Pancreas (tissue), 10 donors: ENCODE measurements around the gene TCF7L2. TPM values are rescaled to one million over a fixed set of nuclear protein-coding genes. Genes with fewer than 3 reads are reported as not detected.
A peak's percentile ranks its signal among the peaks of the same experiment; 100 is the strongest.

Source experiments
- ATAC-seq, 4 donors: fragments of 200-7000 bp; cut with Tn5 transposase; one replicate each; pipeline versions ENCODE4 v1.8.0 to v1.9.1; 2020; ENCODE audit warnings: mild to moderate bottlenecking in 4 of 4, moderate library complexity in 4 of 4
- DNase-seq, 6 donors: peaks; one replicate each; pipeline ENCODE4 v3.0.0-alpha.2; 2020
- FAIRE-seq: peaks from 2 replicates; lab custom pipeline; 2012; peaks lifted over from hg19 to GRCh38; lab: Jason Lieb, UNC
- H3K27ac ChIP-seq, 4 donors: fragments of 200-600 bp; sonication (generic); 1 replicate in 3 of 4; 2 replicates in 1 of 4; pipeline versions ENCODE4 v1.5.0 to v1.8.0; 2020
- H3K27me3 ChIP-seq, 4 donors: fragments of 200-600 bp; one replicate each; pipeline ENCODE4 v1.8.0; 2021
- H3K36me3 ChIP-seq, 3 donors: fragments of 200-600 bp; sonication (generic) in 1 of 3; one replicate each; pipeline versions ENCODE4 v1.5.0 to v1.8.0; 2020 to 2021
- H3K4me1 ChIP-seq, 3 donors: fragments of 200-600 bp; one replicate each; pipeline ENCODE4 v1.8.0; 2021
- H3K4me3 ChIP-seq, 4 donors: fragments of 200-600 bp; sonication (generic) in 2 of 4; one replicate each; pipeline versions ENCODE4 v1.5.0 to v1.8.0; 2020 to 2021
- H3K9me3 ChIP-seq, 4 donors: fragments of 200-600 bp; one replicate each; pipeline ENCODE4 v1.8.0; 2021
- WGBS, 2 donors: extraction: QIAGEN DNeasy Blood & Tissue Kit; methylation state at CpG; one replicate each; pipeline ENCODE4 v1.1.7; 2013; 5-methylcytosine and 5-hydroxymethylcytosine counted together
- intact Hi-C, 3 donors: fragments of 100-400 bp; cut with DNase I; formaldehyde crosslinking; loops; one replicate each; pipeline versions ENCODE4 v1.11.1 to v1.14.2; 2022
- polyA plus RNA-seq, 2 donors: library from polyadenylated mRNA; stranded (reverse); fragments of 200-250 nt; gene quantifications; one replicate each; pipeline ENCODE4 v1.2.3, GENCODE V29; 2013
- total RNA-seq, 6 donors: library from RNA; stranded (reverse); fragmentation: NEBNext Ultra II Directional in 4 of 6; extraction: Animal tissue kit (Norgen Biotek cat#: 25700) in 4 of 6; gene quantifications; one replicate each; pipeline versions ENCODE4 v1.2.1 to v1.2.4, GENCODE V29; 2021 to 2023
- TF ChIP-seq, protein P1 (sequence below), 4 donors: fragments of 200-600 bp; sonication (generic) in 3 of 4; IDR thresholded peaks; one replicate each; pipeline versions ENCODE4 v1.5.0 to v1.8.0; 2021; ENCODE audit warnings: antibody characterized with exemption in 4 of 4
- donor health status: healthy with polysubstance abuse.
- donor health status: DM: no; HTN: no; CAD: no; lungs with moderate emphysema.
- donor health status: DM: no; HTN: no; CAD: no.
- donor health status: control.
- donor health status: control.
- donor health status: Bipolar disorder and iron deficiency.
- donor health status: DM: yes; HTN: yes; CAD: no.
- donor health status: DM: no; HTN: no; CAD: no.
- donor health status: DM: no; HTN: no; CAD: no.
- donor health status: DM: yes; HTN: yes; CAD: no.

TCF7L2 gene
- total and polyA plus RNA-seq, 8 donors, result 7.9 to 22.3 (median 11.6) TPM

GRCh38 chr10:113053881-113054280 is 103.8 kb downstream of the TCF7L2 start:
- Histone ChIP-seq H3K4me1 (peaks cover 0 to 9% (median 2%) of the 10 kb centered on the region in 3 donors), H3K27me3 (no peaks in the 10 kb centered on the region), H3K36me3 (no peaks in the 10 kb centered on the region), H3K9me3 (no peaks in the 10 kb centered on the region), H3K27ac (peak overlapping the region in 1 of 4 donors; percentile 28), H3K4me3 (no peak overlapping the region)
- intact Hi-C loops, result no loop called here
- TF ChIP-seq, protein P1, sequence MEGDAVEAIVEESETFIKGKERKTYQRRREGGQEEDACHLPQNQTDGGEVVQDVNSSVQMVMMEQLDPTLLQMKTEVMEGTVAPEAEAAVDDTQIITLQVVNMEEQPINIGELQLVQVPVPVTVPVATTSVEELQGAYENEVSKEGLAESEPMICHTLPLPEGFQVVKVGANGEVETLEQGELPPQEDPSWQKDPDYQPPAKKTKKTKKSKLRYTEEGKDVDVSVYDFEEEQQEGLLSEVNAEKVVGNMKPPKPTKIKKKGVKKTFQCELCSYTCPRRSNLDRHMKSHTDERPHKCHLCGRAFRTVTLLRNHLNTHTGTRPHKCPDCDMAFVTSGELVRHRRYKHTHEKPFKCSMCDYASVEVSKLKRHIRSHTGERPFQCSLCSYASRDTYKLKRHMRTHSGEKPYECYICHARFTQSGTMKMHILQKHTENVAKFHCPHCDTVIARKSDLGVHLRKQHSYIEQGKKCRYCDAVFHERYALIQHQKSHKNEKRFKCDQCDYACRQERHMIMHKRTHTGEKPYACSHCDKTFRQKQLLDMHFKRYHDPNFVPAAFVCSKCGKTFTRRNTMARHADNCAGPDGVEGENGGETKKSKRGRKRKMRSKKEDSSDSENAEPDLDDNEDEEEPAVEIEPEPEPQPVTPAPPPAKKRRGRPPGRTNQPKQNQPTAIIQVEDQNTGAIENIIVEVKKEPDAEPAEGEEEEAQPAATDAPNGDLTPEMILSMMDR (IDR thresholded peaks at IDR 0.05), result no peak
- DNase-seq (no peak), ATAC-seq (peak in 1 of 4 donors; percentile 19), FAIRE-seq (no peak)
- WGBS, 2 donors, result 83 to 86% methylated on average over 5 of the region's 5 CpGs

- no peak for FAIRE-seq
- intact Hi-C loops, result no loop called here
- peaks cover 10 to 25% (median 17%) of the 10 kb centered on the region in 3 donors for H3K4me1 ChIP-seq
- WGBS, 2 donors, result 94 to 98% methylated on average over 1 of the region's 1 CpG
- H3K9me3 ChIP-seq, result no peaks in the 10 kb centered on the region
- no peaks in the 10 kb centered on the region for H3K36me3 ChIP-seq
- TF ChIP-seq, protein P1 (IDR thresholded peaks at IDR 0.05), result no peak
- no peak for ATAC-seq
- no peak overlapping the region for H3K27ac ChIP-seq
- H3K27me3 ChIP-seq, result no peaks in the 10 kb centered on the region
- no peak overlapping the region for H3K4me3 ChIP-seq
- DNase-seq, result no peak
Observed at GRCh38 chr10:113055458-113055857, 105.4 kb downstream of the TCF7L2 start.

GRCh38 chr10:113056030-113056429 is 106.0 kb downstream of the TCF7L2 start:
- TF ChIP-seq, protein P1 (IDR thresholded peaks at IDR 0.05), result no peak
- ATAC-seq (no peak), DNase-seq (no peak), FAIRE-seq (no peak)
- Histone ChIP-seq H3K27me3 (no peaks in the 10 kb centered on the region), H3K4me1 (peaks cover 12 to 30% (median 17%) of the 10 kb centered on the region in 3 donors), H3K4me3 (no peak overlapping the region), H3K36me3 (no peaks in the 10 kb centered on the region), H3K9me3 (no peaks in the 10 kb centered on the region), H3K27ac (no peak overlapping the region)
- WGBS, 2 donors, result 87 to 90% methylated on average over 5 of the region's 5 CpGs
- intact Hi-C loops, result no loop called here

GRCh38 chr10:113056441-113057021 is 106.5 kb downstream of the TCF7L2 start:
- H3K27ac ChIP-seq, result no peak overlapping the region
- TF ChIP-seq, protein P1 (IDR thresholded peaks at IDR 0.05), result no peak
- intact Hi-C loops, result no loop called here
- no peaks in the 10 kb centered on the region for H3K36me3 ChIP-seq
- no peak overlapping the region for H3K4me3 ChIP-seq
- FAIRE-seq (no peak), DNase-seq (no peak), ATAC-seq (peak in 1 of 4 donors; percentile 13)
- H3K4me1 ChIP-seq, result peaks cover 12 to 35% (median 17%) of the 10 kb centered on the region in 3 donors
- no peaks in the 10 kb centered on the region for H3K27me3 ChIP-seq
- no peaks in the 10 kb centered on the region for H3K9me3 ChIP-seq
- 85 to 90% methylated on average over 10 of the region's 10 CpGs for WGBS, 2 donors

DNA sequence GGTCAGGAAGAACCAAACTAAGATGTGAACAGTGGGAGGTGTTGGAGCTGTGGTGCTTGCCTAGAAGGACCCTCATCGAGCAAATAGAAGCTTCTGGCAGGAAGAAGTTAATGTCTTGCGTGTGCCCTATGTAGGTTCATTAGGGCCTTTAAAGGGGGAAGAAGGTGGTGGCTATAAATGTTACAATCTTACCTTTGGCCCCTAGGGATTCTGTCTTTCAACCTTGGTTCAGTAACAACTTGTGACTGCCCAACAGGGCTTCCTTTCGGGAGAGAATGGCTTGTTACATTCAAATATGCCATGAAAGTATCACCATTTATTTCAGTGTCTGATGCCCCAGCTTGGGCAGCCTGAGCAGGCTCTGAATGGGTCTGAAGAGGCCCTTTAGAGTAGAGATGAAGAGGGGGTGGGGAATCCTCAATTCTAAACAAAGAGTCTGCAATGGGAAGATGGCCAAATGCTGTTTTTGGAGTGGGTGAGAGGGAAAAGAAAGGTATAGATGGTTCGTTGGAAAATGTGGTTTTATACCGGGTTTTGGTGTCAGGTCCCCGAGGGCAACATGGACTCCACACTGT is 108.0 kb downstream of the TCF7L2 start:
- Histone ChIP-seq H3K27ac (no peak overlapping the region), H3K4me1 (peaks cover 12 to 35% (median 17%) of the 10 kb centered on the region in 3 donors), H3K9me3 (no peaks in the 10 kb centered on the region), H3K27me3 (no peaks in the 10 kb centered on the region), H3K4me3 (no peak overlapping the region), H3K36me3 (no peaks in the 10 kb centered on the region)
- ATAC-seq (no peak), FAIRE-seq (no peak), DNase-seq (no peak)
- intact Hi-C loops, result no loop called here
- WGBS, 2 donors, result 83 to 84% methylated on average over 6 of the region's 6 CpGs
- TF ChIP-seq, protein P1 (IDR thresholded peaks at IDR 0.05), result no peak
